Measurements from ENCODE around the gene TTC23. TPM values are rescaled to one million over a fixed set of nuclear protein-coding genes. Genes with fewer than 3 reads are reported as not detected.

TTC23 gene
- total RNA-seq, 2 donors from 2014 or later: 6.2 to 26.4 TPM

DNA sequence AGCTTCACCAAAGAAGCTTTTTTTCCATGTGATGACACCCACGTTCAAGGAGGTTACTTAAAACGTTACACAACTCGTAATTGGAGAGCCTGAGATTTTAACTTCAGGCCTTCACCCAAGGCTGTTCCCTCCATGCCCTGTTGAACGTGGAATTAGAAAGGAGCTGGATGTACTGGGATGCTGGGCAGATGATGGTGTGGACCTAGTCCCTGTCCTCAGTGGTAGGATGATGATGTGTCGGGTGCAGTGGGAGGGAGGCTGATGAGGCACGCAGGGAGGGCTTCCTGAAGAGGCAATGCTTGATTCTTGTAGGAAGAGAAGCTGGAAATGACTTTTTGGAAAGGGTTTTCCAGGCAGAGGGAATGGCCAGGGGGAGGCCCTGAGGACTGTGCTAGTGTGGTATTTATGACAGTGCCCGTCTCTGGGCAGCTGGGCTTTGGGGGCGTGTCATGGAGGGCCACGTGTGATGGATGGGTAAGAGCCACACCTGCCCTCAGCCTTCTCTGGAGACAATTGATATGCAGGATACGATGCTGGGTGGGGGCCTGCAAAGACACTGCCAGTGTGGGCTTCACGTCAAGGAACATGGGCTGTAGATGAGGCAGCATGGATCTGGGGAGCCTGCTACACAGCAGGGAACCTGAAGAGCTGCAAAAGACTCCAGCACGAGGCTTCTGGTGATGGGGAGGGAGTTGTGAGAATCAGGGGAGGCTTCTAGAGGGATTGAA is 129.2 kb downstream of the TTC23 start:
- H3K9me3 ChIP-seq: no peaks in the 10 kb centered on the region
- 82 to 87% methylated on average over 12 of the region's 12 CpGs for WGBS, 2 donors
- H3K27ac ChIP-seq: no peak overlapping the region
- DNase-seq (no peak), ATAC-seq (no peak)
- intact Hi-C loops (cut with DNase I): no loop called here
- TF ChIP-seq POLR2A (IDR thresholded peaks at IDR 0.05): no peak
- no peak for TF ChIP-seq CTCF (IDR thresholded peaks at IDR 0.05)
- peaks cover 14% of the 10 kb centered on the region for H3K4me1 ChIP-seq
- H3K36me3 ChIP-seq (replicated peaks in 1 of 2; ENCODE audit: insufficient read depth in 1 of 2, low read depth in 2 of 2): no peaks in the 10 kb centered on the region
- no peaks in the 10 kb centered on the region for H3K27me3 ChIP-seq
- no peak overlapping the region for H3K4me3 ChIP-seq

DNA sequence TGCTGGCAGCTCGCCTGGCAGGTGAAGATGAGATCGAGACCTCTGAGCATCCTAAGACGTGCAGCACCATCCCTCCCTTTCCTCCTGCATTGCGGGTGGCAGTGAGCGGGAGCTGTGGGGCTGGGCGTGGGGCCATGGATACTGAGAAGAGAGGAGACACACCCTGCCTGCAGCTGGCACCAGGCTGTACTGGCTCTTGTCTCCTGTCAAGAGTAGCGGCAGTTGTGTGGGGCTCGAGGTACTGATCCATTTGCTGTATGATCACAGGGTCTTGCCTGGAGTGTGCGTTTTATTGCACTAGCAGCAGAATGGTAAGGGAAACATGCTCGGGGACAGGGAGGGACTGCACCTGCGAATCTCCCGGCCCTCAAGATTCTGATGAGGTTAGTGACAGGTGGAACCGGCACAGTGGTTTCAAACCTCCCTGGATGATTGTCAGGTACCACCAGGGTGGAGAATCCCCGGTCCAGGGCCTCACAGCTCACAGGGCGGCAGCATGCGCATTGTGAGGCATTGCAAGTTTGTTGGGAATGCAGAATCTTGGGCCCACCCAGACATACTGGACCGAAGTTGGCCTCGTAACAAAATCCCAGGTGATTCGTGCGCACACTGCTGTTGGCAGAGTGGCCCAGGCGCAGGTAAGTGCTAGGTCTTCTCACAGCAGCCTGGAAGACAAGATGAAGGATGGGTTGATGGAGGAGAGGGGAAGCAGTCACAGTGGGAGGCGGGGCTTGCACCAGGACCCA is 130.4 kb downstream of the TTC23 start:
- no peak for TF ChIP-seq CTCF (IDR thresholded peaks at IDR 0.05)
- TF ChIP-seq POLR2A (IDR thresholded peaks at IDR 0.05): no peak
- no peak for ATAC-seq
- Histone ChIP-seq H3K9me3 (no peaks in the 10 kb centered on the region), H3K36me3 (replicated peaks in 1 of 2; ENCODE audit: insufficient read depth in 1 of 2, low read depth in 2 of 2) (no peaks in the 10 kb centered on the region), H3K4me1 (peaks cover 8% of the 10 kb centered on the region), H3K27ac (no peak overlapping the region), H3K27me3 (no peaks in the 10 kb centered on the region), H3K4me3 (no peak overlapping the region)
- intact Hi-C loops (cut with DNase I): no loop called here
- no peak for DNase-seq
- 89 to 95% methylated on average over 18 to 22 of the region's 22 CpGs for WGBS, 2 donors

GRCh38 chr15:99118258-99118632 is 131.1 kb downstream of the TTC23 start:
- 76 to 91% methylated on average over 7 of the region's 7 CpGs for WGBS, 2 donors

GRCh38 chr15:99117563-99118257 is 131.7 kb downstream of the TTC23 start:
- WGBS, 2 donors: 86 to 91% methylated on average over 15 to 20 of the region's 20 CpGs
- Histone ChIP-seq H3K4me3 (no peak overlapping the region), H3K4me1 (no peaks in the 10 kb centered on the region), H3K27me3 (no peaks in the 10 kb centered on the region), H3K9me3 (no peaks in the 10 kb centered on the region), H3K36me3 (replicated peaks in 1 of 2; ENCODE audit: insufficient read depth in 1 of 2, low read depth in 2 of 2) (no peaks in the 10 kb centered on the region), H3K27ac (no peak overlapping the region)
- TF ChIP-seq POLR2A (IDR thresholded peaks at IDR 0.05) (no peak), CTCF (IDR thresholded peaks at IDR 0.05) (no peak)
- no peak for ATAC-seq
- DNase-seq: no peak
- intact Hi-C loops (cut with DNase I): no loop called here

More at GRCh38 chr15:99118258-99118632, 131.1 kb downstream of the TTC23 start:
- Histone ChIP-seq H3K36me3 (replicated peaks in 1 of 2; ENCODE audit: insufficient read depth in 1 of 2, low read depth in 2 of 2) (no peaks in the 10 kb centered on the region), H3K4me3 (no peak overlapping the region), H3K27ac (no peak overlapping the region), H3K27me3 (no peaks in the 10 kb centered on the region), H3K4me1 (peaks cover under 1% of the 10 kb centered on the region), H3K9me3 (no peaks in the 10 kb centered on the region)
- DNase-seq (no peak), ATAC-seq (no peak)
- no peak for TF ChIP-seq CTCF (IDR thresholded peaks at IDR 0.05)
- no peak for TF ChIP-seq POLR2A (IDR thresholded peaks at IDR 0.05)
- intact Hi-C loops (cut with DNase I): no loop called here
